LNCAP (cell line): Measurements from ENCODE around the gene CD8B2.

Experiments
- TF ChIP-seq, protein P1 (sequence below): fragments of 450-650 bp; IDR thresholded peaks from 2 replicates; pipeline ENCODE4 v1.5.1; 2017; ENCODE audit warnings: mild to moderate bottlenecking

CD8B2 gene

DNA sequence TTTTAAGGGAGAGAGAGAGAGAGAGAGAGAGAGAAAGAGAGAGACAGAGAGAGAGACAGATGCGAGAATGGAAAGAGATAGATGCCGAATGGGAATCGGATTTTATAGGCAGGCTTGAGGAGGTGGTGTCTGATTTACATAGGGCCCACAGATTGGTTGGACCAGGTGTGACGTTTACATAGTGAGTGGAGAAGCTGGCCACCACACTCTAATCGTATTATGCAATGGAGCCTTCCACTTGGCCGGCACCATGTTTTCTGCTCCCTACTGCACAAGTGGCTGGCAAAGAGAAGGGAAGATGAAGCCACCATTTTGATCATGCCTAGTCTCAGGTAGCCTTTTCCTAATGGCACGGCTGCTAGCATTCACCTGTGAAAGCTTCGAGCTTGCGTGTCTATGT lies 33.9 kb downstream of the CD8B2 start:
- TF ChIP-seq, protein P1, sequence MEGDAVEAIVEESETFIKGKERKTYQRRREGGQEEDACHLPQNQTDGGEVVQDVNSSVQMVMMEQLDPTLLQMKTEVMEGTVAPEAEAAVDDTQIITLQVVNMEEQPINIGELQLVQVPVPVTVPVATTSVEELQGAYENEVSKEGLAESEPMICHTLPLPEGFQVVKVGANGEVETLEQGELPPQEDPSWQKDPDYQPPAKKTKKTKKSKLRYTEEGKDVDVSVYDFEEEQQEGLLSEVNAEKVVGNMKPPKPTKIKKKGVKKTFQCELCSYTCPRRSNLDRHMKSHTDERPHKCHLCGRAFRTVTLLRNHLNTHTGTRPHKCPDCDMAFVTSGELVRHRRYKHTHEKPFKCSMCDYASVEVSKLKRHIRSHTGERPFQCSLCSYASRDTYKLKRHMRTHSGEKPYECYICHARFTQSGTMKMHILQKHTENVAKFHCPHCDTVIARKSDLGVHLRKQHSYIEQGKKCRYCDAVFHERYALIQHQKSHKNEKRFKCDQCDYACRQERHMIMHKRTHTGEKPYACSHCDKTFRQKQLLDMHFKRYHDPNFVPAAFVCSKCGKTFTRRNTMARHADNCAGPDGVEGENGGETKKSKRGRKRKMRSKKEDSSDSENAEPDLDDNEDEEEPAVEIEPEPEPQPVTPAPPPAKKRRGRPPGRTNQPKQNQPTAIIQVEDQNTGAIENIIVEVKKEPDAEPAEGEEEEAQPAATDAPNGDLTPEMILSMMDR = no peak

DNA sequence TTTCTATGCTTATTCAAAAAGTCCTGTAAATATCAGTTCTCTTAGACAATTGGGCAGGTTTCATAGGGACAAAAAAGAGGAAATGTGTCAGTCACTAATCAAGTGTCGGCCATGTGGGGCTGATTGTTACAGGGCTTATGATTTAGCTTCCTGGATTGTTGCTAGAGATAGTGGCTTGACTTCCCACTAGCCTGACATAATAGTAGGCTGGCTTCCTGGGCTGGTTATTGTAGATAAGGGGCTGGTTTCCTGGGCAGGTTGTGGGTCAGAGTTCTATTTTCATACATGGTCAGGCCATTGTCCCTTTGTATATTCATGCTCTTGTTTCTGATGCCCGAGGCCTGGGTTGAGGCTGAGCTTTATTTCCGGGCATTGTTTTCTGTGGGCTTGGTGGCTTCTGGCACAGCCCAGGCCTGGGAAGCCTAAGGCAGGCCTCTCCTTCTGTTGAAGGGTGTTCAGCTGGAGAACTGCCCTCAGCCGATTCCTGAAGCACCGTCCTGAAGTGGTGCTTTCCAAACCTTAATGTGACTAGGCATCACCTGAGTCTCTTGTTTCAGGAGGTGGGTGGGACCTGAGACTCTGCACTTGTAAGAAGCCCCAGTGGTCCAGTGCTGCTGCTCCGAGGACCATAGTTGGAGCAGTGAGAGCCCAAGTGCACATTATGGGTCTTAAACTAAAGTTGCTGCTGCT lies 37.0 kb downstream of the CD8B2 start:
- TF ChIP-seq, protein P1 = no peak

GRCh38 chr2:106530866-106531265 lies 43.7 kb downstream of the CD8B2 start:
- TF ChIP-seq, protein P1 = no peak

GRCh38 chr2:106531676-106532214 lies 44.6 kb downstream of the CD8B2 start:
- TF ChIP-seq, protein P1 = no peak

GRCh38 chr2:106532236-106532635 lies 45.1 kb downstream of the CD8B2 start:
- TF ChIP-seq, protein P1 = no peak

DNA sequence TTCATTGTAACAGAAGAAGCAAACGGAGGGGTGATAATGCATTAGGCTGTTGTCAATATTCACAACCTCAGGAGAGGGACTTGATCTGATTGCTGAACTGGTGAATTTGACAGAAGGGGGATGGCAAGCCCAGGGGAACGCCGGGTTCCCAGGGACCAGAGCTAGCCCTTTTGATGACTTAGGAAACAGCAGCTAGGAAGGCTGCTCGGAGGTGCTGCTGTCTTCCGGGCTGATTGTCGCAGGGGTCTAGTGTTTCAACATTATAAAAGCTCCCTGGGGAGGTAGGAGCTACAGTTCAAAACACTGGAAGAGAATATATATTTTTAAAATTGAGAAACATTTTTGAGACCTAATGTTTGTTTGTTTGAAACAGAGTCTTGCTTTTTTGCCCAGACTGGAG lies 47.3 kb downstream of the CD8B2 start:
- TF ChIP-seq, protein P1 = no peak

DNA sequence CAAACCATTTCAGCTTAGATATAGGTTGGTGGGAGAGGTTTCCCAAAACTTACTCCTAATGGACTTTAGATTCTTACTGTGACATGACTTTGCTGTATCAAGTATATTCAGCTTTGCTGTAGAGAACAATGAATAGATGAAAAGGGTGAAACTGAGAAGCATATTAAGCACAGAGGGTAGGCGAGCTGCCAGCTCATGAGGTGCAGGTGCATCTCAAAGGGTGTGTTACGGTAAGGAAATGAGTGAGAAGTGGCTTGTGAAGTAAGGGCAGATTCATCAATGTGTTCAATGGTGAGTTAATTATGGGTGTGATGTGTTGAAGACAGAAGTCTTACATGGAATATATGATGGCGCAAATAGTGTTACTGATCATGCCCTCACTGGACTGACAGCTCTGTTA lies 49.3 kb downstream of the CD8B2 start:
- TF ChIP-seq, protein P1 = no peak
